T47D (cell line): Measurements from ENCODE around the gene RHBDD2.
"Not testable (repeated sequence)": the region's sequence is repeated elsewhere in the genome, so short reads cannot be mapped to it uniquely, and the experiment has no call there.

Experiments used
- DNase-seq, 2 experiments: peaks; one replicate each; pipeline versions ENCODE4 v3.0.0 to v3.0.0-alpha.2; 2011 to 2012; ENCODE audit warnings: low read depth in 1 of 2, low spot score in 1 of 2
- JUND ChIP-seq: IDR thresholded peaks from 2 replicates; pipeline ENCODE4 v1.6.1; 2012; ENCODE audit warnings: low read depth
- in situ Hi-C: cut with HindIII; loops from 2 replicates; pipeline ENCODE4 v1.10.0; 2016; ENCODE audit warnings: low sequenced_read_pairs, low pct_unique_long_range_greater_than_20kb

Gene RHBDD2

GRCh38 chr7:75849573-75849972 lies 29.3 kb upstream of the RHBDD2 start:
- in situ Hi-C loops: no loop called here
- no peak for TF ChIP-seq JUND
- no peak for DNase-seq

DNA sequence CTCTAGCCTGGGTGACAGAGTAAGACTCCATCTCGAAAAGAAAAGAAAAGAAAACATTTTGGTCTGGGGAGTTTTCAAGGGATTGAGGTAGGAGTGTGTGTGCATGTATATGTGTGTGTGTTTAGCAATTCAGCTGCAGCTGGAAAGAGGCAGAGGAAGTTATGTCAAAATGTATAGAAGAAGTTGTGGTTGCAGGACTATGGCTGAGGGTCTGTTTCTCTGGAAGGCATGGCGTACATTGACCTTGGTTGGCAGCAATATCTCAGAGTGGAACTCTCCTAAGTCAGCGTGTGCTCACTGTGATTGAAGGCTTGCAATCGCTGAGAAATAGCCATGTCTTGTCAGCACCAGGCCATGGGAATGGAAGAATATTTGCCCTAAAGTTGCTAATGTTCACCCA lies 28.6 kb upstream of the RHBDD2 start:
- DNase-seq: no peak
- no peak for TF ChIP-seq JUND
- in situ Hi-C loops: no loop called here

- in situ Hi-C loops: no loop called here
- DNase-seq: no peak
- no peak for TF ChIP-seq JUND
Measured at GRCh38 chr7:75854233-75854632, 24.6 kb upstream of the RHBDD2 start.

DNA sequence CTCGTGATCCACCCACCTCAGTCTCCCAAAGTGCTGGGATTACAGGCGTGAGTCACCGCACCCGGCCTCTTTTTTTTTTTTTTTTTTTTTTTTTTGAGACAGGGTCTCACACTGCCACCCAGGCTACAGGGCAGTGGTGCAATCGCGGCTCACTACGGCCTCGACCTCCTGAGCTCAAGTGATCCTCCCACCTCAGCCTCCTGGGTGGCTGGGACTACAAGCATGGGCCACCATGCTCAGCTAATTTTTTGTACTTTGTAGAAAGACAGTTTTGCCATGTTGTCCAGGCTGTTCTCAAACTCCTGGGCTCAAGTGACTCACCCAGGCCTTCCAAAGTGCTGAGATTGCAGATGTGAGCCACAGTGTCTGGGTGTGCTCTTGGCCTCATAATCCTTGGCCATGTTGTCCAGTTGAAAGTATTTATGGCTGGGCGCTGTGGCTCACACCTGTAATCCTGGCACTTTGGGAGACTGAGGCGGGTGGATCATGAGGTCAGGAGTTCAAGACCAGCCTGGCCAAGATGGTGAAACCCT lies 24.0 kb upstream of the RHBDD2 start:
- in situ Hi-C loops, DNase-seq: not testable (repeated sequence)

DNA sequence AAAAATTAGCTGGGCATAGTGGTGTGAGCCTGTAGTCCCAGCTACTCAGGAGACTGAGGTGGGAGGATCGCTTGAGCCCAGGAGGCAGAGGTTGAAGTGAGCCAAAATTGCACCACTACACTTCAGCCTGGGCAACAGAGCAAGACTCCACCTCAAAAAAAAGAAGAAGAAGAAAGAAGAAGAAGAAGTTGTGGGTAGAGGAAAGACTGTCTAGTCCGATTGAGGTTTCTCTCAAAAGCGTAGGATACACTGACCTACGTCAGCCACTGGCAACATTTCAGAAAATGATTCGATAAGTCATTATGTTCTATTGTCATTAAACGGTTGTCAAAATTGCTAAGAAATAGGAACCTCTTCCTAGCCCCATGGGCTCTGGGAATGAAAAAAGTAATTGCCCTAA lies 22.3 kb upstream of the RHBDD2 start:
- DNase-seq: no peak
- TF ChIP-seq JUND: no peak
- in situ Hi-C loops: no loop called here

DNA sequence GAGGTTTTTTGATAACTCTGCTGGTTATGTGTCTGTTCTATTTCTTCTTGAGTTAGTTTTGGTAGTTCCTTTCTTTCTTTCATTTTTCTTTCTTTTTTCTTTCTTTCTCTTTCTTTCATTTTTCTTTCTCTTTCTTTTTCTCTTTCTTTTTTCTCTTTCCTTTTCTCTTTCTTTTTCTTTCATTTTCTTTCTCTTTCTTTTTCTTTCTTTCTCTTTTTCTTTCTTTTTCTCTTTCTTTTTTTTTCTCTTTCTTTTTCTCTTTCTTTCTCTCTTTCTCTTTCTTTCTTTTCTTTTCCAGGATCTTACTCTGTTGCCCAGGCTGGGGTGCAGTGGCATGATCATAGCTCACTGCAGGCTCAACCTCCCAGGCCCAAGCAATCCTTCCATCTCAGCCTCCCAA lies 20.4 kb upstream of the RHBDD2 start:
- in situ Hi-C loops: no loop called here
- no peak for TF ChIP-seq JUND
- no peak for DNase-seq

- in situ Hi-C loops: no loop called here
- no peak for TF ChIP-seq JUND
- DNase-seq: no peak
Measured at GRCh38 chr7:75861636-75862035, 17.2 kb upstream of the RHBDD2 start.

GRCh38 chr7:75864251-75864650 lies 14.6 kb upstream of the RHBDD2 start:
- in situ Hi-C loops, DNase-seq: not testable (repeated sequence)

DNA sequence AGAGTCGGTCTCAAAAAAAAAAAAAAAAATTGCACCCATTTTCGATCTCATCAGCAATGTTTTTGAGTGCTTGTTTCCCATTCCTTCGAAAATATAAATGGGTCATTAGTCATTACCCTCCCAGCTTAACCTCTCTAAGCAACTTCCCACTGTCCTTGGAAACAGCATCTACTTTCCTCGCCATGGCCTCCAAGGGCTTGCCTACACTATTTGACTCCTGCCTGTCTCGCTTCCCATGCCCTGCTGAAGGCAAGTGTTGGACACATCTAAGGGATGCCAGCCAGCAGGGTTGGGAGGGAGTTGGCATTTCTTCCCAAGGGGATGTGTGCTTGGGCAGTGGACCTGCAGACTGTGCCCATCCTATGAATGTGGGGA lies 12.7 kb upstream of the RHBDD2 start:
- no peak for DNase-seq
- TF ChIP-seq JUND: no peak
- in situ Hi-C loops: no loop called here

GRCh38 chr7:75866489-75867389 lies 12.1 kb upstream of the RHBDD2 start:
- TF ChIP-seq JUND: no peak
- DNase-seq: peak; percentile 75 to 83
- in situ Hi-C loops: no loop called here

GRCh38 chr7:75867390-75867717 lies 11.5 kb upstream of the RHBDD2 start:
- in situ Hi-C loops: no loop called here
- TF ChIP-seq JUND: no peak
- DNase-seq: no peak

DNA sequence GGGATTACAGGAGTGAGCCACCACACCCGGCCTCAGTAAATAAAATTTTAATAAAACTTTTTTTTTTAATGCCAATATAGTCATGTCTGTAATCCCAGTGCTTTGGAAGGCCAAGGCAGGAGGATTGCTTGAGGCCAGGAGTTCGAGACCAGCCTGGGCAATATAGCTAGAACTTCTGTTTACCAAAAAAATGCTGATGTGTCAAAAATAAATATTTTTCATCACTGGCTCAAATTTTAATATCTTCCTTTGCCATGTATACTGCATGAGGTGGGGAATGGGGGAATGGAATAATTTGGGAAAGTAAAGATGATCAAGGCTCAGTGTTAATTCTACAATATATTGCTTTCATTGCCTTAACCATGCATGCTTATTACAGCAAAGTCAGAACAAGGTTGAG lies 10.7 kb upstream of the RHBDD2 start:
- no peak for TF ChIP-seq JUND
- no peak for DNase-seq
- in situ Hi-C loops: no loop called here

GRCh38 chr7:75869776-75870379 lies 9.0 kb upstream of the RHBDD2 start:
- TF ChIP-seq JUND: no peak
- DNase-seq: no peak
- in situ Hi-C loops: no loop called here
